Ovary (tissue), 3 donors: ENCODE measurements around the gene LMAN2.

Experiments
- EP300 ChIP-seq: sonication (generic); formaldehyde crosslinking; IDR thresholded peaks from one replicate; pipeline ENCODE4 v1.6.1; 2017; ENCODE audit warnings: antibody characterized with exemption
- POLR2A ChIP-seq: fragments of 450-650 bp; IDR thresholded peaks from one replicate; pipeline ENCODE4 v1.6.1; 2017; ENCODE audit warnings: antibody characterized with exemption, mild to moderate bottlenecking, moderate library complexity
- TF ChIP-seq, protein P1 (sequence below), 3 donors: fragments of 450-650 bp in 2 of 3; fragments of 200-600 bp in 1 of 3; IDR thresholded peaks; one replicate each; pipeline versions ENCODE4 v1.5.1 to v1.8.0; 2016 to 2022; ENCODE audit warnings: antibody characterized with exemption in 3 of 3, mild to moderate bottlenecking in 1 of 3
- donor health status: DM: no; HTN: no; CAD: no.

DNA sequence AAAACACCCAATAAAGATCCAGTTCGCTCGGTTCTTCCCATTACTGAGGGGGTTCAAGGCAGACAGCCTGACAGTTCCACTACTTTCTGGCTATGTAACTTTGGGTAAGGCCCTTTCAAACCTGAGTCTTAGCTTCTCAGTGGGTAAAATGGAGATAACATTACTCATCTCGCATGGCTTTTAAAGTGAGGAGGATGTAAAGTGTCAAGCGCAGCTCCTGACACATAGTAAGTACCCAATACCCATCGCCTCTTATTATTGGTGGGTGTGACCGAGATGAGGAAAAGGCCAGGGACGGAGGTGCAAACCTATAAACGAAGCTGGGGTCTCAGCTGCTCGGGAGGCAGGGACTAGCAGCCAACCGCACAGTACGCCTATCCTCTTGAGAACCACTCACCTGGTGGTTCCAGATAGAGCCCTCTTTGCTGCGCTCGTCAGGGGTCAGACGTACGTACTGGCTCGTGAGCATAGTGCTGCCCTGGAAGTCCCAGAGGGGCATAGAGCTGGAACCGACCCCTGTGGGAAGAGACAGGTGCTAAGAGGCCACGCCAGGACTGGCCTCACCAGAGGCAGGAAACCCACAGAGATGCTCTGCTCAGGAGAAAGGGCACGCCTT lies 584 bp downstream of the LMAN2 start:
- TF ChIP-seq, protein P1, sequence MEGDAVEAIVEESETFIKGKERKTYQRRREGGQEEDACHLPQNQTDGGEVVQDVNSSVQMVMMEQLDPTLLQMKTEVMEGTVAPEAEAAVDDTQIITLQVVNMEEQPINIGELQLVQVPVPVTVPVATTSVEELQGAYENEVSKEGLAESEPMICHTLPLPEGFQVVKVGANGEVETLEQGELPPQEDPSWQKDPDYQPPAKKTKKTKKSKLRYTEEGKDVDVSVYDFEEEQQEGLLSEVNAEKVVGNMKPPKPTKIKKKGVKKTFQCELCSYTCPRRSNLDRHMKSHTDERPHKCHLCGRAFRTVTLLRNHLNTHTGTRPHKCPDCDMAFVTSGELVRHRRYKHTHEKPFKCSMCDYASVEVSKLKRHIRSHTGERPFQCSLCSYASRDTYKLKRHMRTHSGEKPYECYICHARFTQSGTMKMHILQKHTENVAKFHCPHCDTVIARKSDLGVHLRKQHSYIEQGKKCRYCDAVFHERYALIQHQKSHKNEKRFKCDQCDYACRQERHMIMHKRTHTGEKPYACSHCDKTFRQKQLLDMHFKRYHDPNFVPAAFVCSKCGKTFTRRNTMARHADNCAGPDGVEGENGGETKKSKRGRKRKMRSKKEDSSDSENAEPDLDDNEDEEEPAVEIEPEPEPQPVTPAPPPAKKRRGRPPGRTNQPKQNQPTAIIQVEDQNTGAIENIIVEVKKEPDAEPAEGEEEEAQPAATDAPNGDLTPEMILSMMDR (IDR thresholded peaks at IDR 0.05) = no peak
- TF ChIP-seq POLR2A (no peak), EP300 (no peak)
